H1 (cell line): ENCODE results near the gene OGFOD2. TPM values are rescaled to one million over a fixed set of nuclear protein-coding genes. Genes with fewer than 3 reads are reported as not detected.

Source experiments
- CTCF ChIA-PET: fragments of 300-600 bp; sonication (Branson Sonifier 250); formaldehyde crosslinking; loops from one replicate; lab custom pipeline; 2021; ENCODE audit not compliant: partially characterized antibody; lab: Charles Lee
- POLR2A ChIA-PET: fragments of 300-600 bp; sonication (Branson Sonifier 250); formaldehyde crosslinking; loops from one replicate; lab custom pipeline; 2021; ENCODE audit warnings: inconsistent platforms; ENCODE audit not compliant: partially characterized antibody; lab: Charles Lee
- DNase-seq, 2 experiments: peaks; one replicate each; pipeline versions ENCODE4 v3.0.0 to v3.0.0-alpha.2; 2010 to 2022; ENCODE audit warnings: low spot score in 2 of 2, low read depth in 1 of 2, mixed read lengths in 1 of 2
- FAIRE-seq: peaks from 2 replicates; lab custom pipeline; 2011; peaks lifted over from hg19 to GRCh38; lab: Jason Lieb, UNC
- H2AFZ ChIP-seq: 2 replicates; pipeline ENCODE4 v1.8.1; 2012; ENCODE audit warnings: low read length, inconsistent platforms
- H2AK5ac ChIP-seq: 2 replicates; pipeline ENCODE4 v1.6.1; 2013; ENCODE audit warnings: low read depth, low read length
- H2BK120ac ChIP-seq: replicated peaks from 2 replicates; pipeline ENCODE3; 2013; ENCODE audit warnings: low read depth, low read length, inconsistent platforms
- H2BK12ac ChIP-seq: 2 replicates; pipeline ENCODE4 v1.6.1; 2013; ENCODE audit warnings: low read depth, low read length
- H2BK15ac ChIP-seq: 2 replicates; pipeline ENCODE4 v1.6.1; 2013; ENCODE audit warnings: low read length
- H2BK20ac ChIP-seq: 2 replicates; pipeline ENCODE4 v1.6.1; 2013; ENCODE audit warnings: low read length
- H2BK5ac ChIP-seq: 2 replicates; pipeline ENCODE4 v1.6.1; 2013; ENCODE audit warnings: low read depth, low read length
- H3K14ac ChIP-seq: 2 replicates; pipeline ENCODE4 v1.6.1; 2013; ENCODE audit warnings: inconsistent platforms; ENCODE audit not compliant: insufficient read length
- H3K18ac ChIP-seq: 2 replicates; pipeline ENCODE4 v1.6.1; 2013; ENCODE audit warnings: low read length; ENCODE audit errors: extremely low read depth
- H3K23ac ChIP-seq: 2 replicates; pipeline ENCODE4 v1.6.1; 2013; ENCODE audit warnings: inconsistent platforms; ENCODE audit not compliant: insufficient read length
- H3K23me2 ChIP-seq: 2 replicates; pipeline ENCODE4 v1.6.1; 2013; ENCODE audit warnings: low read depth, low read length
- H3K27ac ChIP-seq: 2 replicates; pipeline ENCODE4 v1.6.1; 2011; ENCODE audit warnings: low read depth, low read length, inconsistent platforms
- H3K27me3 ChIP-seq, 4 experiments: replicated peaks in 1 of 4; 1 replicate in 1 of 4; 2 replicates in 3 of 4; pipeline versions ENCODE4 v1.6.1 to v1.8.1; 2011 to 2013; ENCODE audit warnings: low read length in 3 of 4, mild to moderate bottlenecking in 3 of 4, inconsistent platforms in 2 of 4, mixed read lengths in 2 of 4, moderate library complexity in 1 of 4; ENCODE audit not compliant: control insufficient read depth in 3 of 4, insufficient read depth in 3 of 4; ENCODE audit errors: extremely low read depth in 1 of 4
- H3K36me3 ChIP-seq, 4 experiments: 2 replicates each; pipeline versions ENCODE4 v1.6.1 to v1.8.1; 2011 to 2013; ENCODE audit warnings: mild to moderate bottlenecking in 4 of 4, low read length in 3 of 4, moderate library complexity in 2 of 4, control low read depth in 1 of 4, inconsistent platforms in 1 of 4; ENCODE audit not compliant: insufficient read depth in 4 of 4, control insufficient read depth in 2 of 4
- H3K4ac ChIP-seq: replicated peaks from 2 replicates; pipeline ENCODE3; 2013; ENCODE audit warnings: low read length, low read depth, mixed read lengths, inconsistent platforms; ENCODE audit not compliant: insufficient read length
- H3K4me1 ChIP-seq, 4 experiments: replicated peaks in 1 of 4; 1 replicate in 1 of 4; 2 replicates in 3 of 4; pipeline versions ENCODE4 v1.6.1 to v1.8.1; 2011 to 2013; ENCODE audit warnings: low read length in 3 of 4, inconsistent platforms in 2 of 4, mixed read lengths in 1 of 4; ENCODE audit not compliant: insufficient read depth in 4 of 4, control insufficient read depth in 3 of 4
- H3K4me2 ChIP-seq, 2 experiments: 2 replicates each; pipeline versions ENCODE4 v1.6.1 to v1.8.1; 2011 to 2013; ENCODE audit warnings: low read depth in 2 of 2, low read length in 2 of 2, control low read depth in 1 of 2, inconsistent platforms in 1 of 2, mild to moderate bottlenecking in 1 of 2; ENCODE audit not compliant: insufficient read depth in 1 of 2
- H3K4me3 ChIP-seq, 4 experiments: fragments of 200-600, 300-600 bp in 1 of 4; sonication (generic), shearing (Covaris generic), sonication (Bioruptor Twin) in 1 of 4; 2 replicates each; pipeline versions ENCODE4 v1.5.1 to v1.8.1; 2011 to 2016; ENCODE audit warnings: low read length in 4 of 4, low read depth in 3 of 4, control low read depth in 2 of 4, inconsistent platforms in 2 of 4, mild to moderate bottlenecking in 2 of 4, mixed read lengths in 1 of 4, moderate library complexity in 1 of 4; ENCODE audit not compliant: insufficient read depth in 2 of 4; ENCODE audit errors: extremely low read depth in 1 of 4
- H3K56ac ChIP-seq: replicated peaks from 2 replicates; pipeline ENCODE3; 2013; ENCODE audit warnings: low read depth, mild to moderate bottlenecking, mixed read lengths, low read length, inconsistent platforms; ENCODE audit not compliant: insufficient read length
- H3K79me1 ChIP-seq: 2 replicates; pipeline ENCODE4 v1.6.1; 2013; ENCODE audit warnings: low read depth, low read length, control low read depth
- H3K79me2 ChIP-seq, 2 experiments: 2 replicates each; pipeline versions ENCODE4 v1.6.1 to v1.8.1; 2012 to 2013; ENCODE audit warnings: low read length in 2 of 2, mild to moderate bottlenecking in 2 of 2, inconsistent platforms in 1 of 2; ENCODE audit not compliant: insufficient read depth in 2 of 2, control insufficient read depth in 1 of 2
- H3K9ac ChIP-seq, 4 experiments: replicated peaks in 1 of 4; 1 replicate in 1 of 4; 2 replicates in 3 of 4; pipeline versions ENCODE4 v1.6.1 to v1.8.1; 2011 to 2013; ENCODE audit warnings: low read depth in 3 of 4, low read length in 3 of 4, control low read depth in 2 of 4, mild to moderate bottlenecking in 2 of 4, moderate library complexity in 2 of 4, inconsistent platforms in 1 of 4; ENCODE audit errors: extremely low read depth in 1 of 4
- H3K9me3 ChIP-seq, 2 experiments: 2 replicates each; pipeline versions ENCODE4 v1.6.1 to v1.8.1; 2012 to 2013; ENCODE audit warnings: mild to moderate bottlenecking in 2 of 2, moderate library complexity in 2 of 2, control low read depth in 1 of 2, inconsistent platforms in 1 of 2, low read depth in 1 of 2, low read length in 1 of 2, mixed read lengths in 1 of 2; ENCODE audit not compliant: insufficient read depth in 2 of 2
- H4K20me1 ChIP-seq, 2 experiments: replicated peaks in 1 of 2; 2 replicates each; pipeline versions ENCODE3 to v1.8.1; 2011 to 2013; ENCODE audit warnings: inconsistent platforms in 2 of 2, low read length in 2 of 2, mild to moderate bottlenecking in 1 of 2; ENCODE audit not compliant: insufficient read depth in 2 of 2, control insufficient read depth in 1 of 2
- H4K5ac ChIP-seq: 2 replicates; pipeline ENCODE4 v1.6.1; 2013; ENCODE audit warnings: low read length, low read depth, mixed read lengths, inconsistent platforms; ENCODE audit not compliant: insufficient read length
- H4K8ac ChIP-seq: 2 replicates; pipeline ENCODE4 v1.8.0; 2013; ENCODE audit warnings: mild to moderate bottlenecking, moderate library complexity, low read length, inconsistent platforms; ENCODE audit not compliant: insufficient read depth; ENCODE audit errors: extremely low read depth
- H4K91ac ChIP-seq: replicated peaks from 2 replicates; pipeline ENCODE3; 2013; ENCODE audit warnings: low read length, mixed read lengths, inconsistent platforms; ENCODE audit not compliant: insufficient read length
- SIRT6 ChIP-seq: IDR thresholded peaks from one replicate; pipeline ENCODE4 v1.7.1; 2012; ENCODE audit warnings: low read length, inconsistent platforms
- SIX5 ChIP-seq: IDR thresholded peaks from 2 replicates; pipeline ENCODE4 v1.6.1; 2011; ENCODE audit warnings: mild to moderate bottlenecking, low read depth, low read length
- SP1 ChIP-seq: IDR thresholded peaks from 2 replicates; pipeline ENCODE4 v1.6.1; 2011; ENCODE audit warnings: low read depth, low read length
- TAF1 ChIP-seq: IDR thresholded peaks from 2 replicates; pipeline ENCODE4 v1.6.1; 2011; ENCODE audit warnings: mild to moderate bottlenecking, low read depth, low read length
- TAF7 ChIP-seq: optimal IDR thresholded peaks from 2 replicates; pipeline ENCODE3; 2011; ENCODE audit warnings: low read depth, mild to moderate bottlenecking, inconsistent platforms, low read length, moderate library complexity, borderline replicate concordance
- WGBS, 2 experiments: shearing (Covaris generic) in 1 of 2; methylation state at CpG; one replicate each; pipeline versions ENCODE4 v1.1.6 to v1.1.7; 2013 to 2015; ENCODE audit warnings: low lambda C conversion rate in 2 of 2, mixed read lengths in 2 of 2, inconsistent platforms in 1 of 2, low coverage in 1 of 2, missing lambda C conversion rate in 1 of 2; ENCODE audit not compliant: insufficient replicate concordance in 2 of 2, insufficient coverage in 1 of 2, insufficient read length in 1 of 2; ENCODE audit errors: extremely low coverage in 1 of 2, missing lambda C conversion rate in 1 of 2; 5-methylcytosine and 5-hydroxymethylcytosine counted together
- polyA plus RNA-seq, 7 experiments: library from polyadenylated mRNA; depleted of rRNA in 3 of 7; stranded (reverse) in 5 of 7; unstranded in 2 of 7; fragments of >200 nt in 5 of 7; fragments of 200-250 nt in 2 of 7; gene quantifications; 1 replicate in 5 of 7; 2 replicates in 1 of 7; 4 replicates in 1 of 7; pipeline versions ENCODE4 v1.2.1 to v1.2.3, GENCODE V29; 2011 to 2013; ENCODE audit warnings: missing spikeins in 2 of 7, mixed read lengths in 2 of 7
- total RNA-seq: library from RNA; stranded (reverse); fragmentation: NEBNext Ultra II Directional; extraction: Animal tissue kit (Norgen Biotek cat#: 25700); gene quantifications from 2 replicates; pipeline ENCODE4 v1.2.1, GENCODE V29; 2021
- TF ChIP-seq, protein P1 (sequence below), 3 experiments: IDR thresholded peaks; 1 replicate in 2 of 3; 2 replicates in 1 of 3; pipeline versions ENCODE4 v1.5.1 to v1.6.1; 2011; ENCODE audit warnings: low read length in 3 of 3, mild to moderate bottlenecking in 3 of 3, inconsistent platforms in 2 of 3, low read depth in 1 of 3, moderate library complexity in 1 of 3; ENCODE audit not compliant: insufficient read depth in 1 of 3; ENCODE audit errors: control extremely low read depth in 1 of 3
- TF ChIP-seq, protein P2 (sequence below): IDR thresholded peaks from 2 replicates; pipeline ENCODE4 v1.6.1; 2011; ENCODE audit warnings: low read length, improper control_type of control experiment
- TF ChIP-seq, protein P3 (sequence below): IDR thresholded peaks from 2 replicates; pipeline ENCODE4 v1.6.1; 2011; ENCODE audit warnings: low read depth, mild to moderate bottlenecking, low read length; ENCODE audit not compliant: insufficient read depth

OGFOD2 gene
- total and polyA plus RNA-seq, 2 of the 8 experiments (the other 6 are each of a cell fraction or from before 2014, with no cell fraction given) = 17.3 to 20.3 TPM

DNA sequence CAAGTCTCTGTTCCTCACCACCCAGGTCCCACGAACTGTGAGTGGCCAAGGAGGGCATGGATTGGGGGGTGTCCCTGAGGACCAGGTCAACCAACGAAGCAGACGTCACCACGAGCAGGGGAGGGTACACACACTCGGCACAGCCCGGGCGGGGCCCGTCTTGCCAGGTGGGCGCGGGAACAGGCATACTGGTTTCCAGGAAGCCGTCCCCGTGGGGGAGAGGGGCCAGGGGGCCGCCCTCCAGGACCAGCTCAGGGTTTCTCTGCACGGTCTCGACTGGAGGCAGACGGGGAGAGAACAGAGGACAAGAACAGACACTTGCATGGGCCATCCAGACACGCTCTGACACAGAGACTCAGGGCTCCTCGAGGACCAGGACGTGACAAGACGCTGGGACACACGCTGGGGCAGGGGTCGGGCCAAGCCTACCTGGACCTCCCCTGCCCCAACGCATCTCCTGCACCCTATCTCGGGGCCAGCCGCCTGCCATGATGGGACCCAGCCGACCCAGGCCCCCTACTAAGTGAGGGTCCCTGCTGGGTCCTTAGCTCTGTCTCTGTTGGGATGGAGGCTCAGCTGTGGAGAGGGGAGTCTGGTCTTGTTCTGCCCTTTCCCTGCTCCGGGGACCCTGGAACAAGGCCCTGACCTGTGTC, 16.7 kb downstream of the OGFOD2 start:
- H3K79me1 ChIP-seq = no peaks in the 10 kb centered on the region
- H2BK5ac ChIP-seq = no peak overlapping the region
- H2BK20ac ChIP-seq = 0 out of 2 replicates have a peak overlapping the region, but pooled peaks have one; percentile 32
- no peaks in the 10 kb centered on the region for H3K36me3 ChIP-seq
- FAIRE-seq = no peak
- no peak overlapping the region for H3K23ac ChIP-seq
- no peaks in the 10 kb centered on the region for H3K23me2 ChIP-seq
- POLR2A ChIA-PET = interaction anchor here (0.6 to 1.4 kb wide), 4 partner anchors 9 to 241 kb away, joined by 3 to 7 read pairs (median 6); partner anchors contain the start of gene MTRFR
- H4K91ac ChIP-seq = no peak overlapping the region
- H3K4me2 ChIP-seq = no peak overlapping the region
- H2AK5ac ChIP-seq = no peak overlapping the region
- no peak overlapping the region for H3K4me3 ChIP-seq
- H3K56ac ChIP-seq = no peak overlapping the region
- no peak overlapping the region for H3K14ac ChIP-seq
- no peaks in the 10 kb centered on the region for H3K79me2 ChIP-seq
- no peak overlapping the region for H2AFZ ChIP-seq
- no peak overlapping the region for H3K4ac ChIP-seq
- H2BK15ac ChIP-seq = no peak overlapping the region
- H4K5ac ChIP-seq = no peak overlapping the region
- H4K20me1 ChIP-seq = no peaks in the 10 kb centered on the region
- no peak for DNase-seq
- H2BK12ac ChIP-seq = no peak overlapping the region
- H3K27ac ChIP-seq = no peak overlapping the region
- H3K9me3 ChIP-seq = no peaks in the 10 kb centered on the region
- no peak overlapping the region for H2BK120ac ChIP-seq
- 78% methylated on average over 25 of the region's 27 CpGs; no CpG with 5 or more reads in 1 of the 2 experiments for WGBS, 2 experiments
- H3K4me1 ChIP-seq = no peaks in the 10 kb centered on the region; a peak in 2 of 7 replicates
- no peaks in the 10 kb centered on the region for H3K27me3 ChIP-seq
- H3K18ac ChIP-seq = no peak overlapping the region
- peak overlapping the region; percentile 57; the same call in 1 of the 2 replicates for H4K8ac ChIP-seq
- CTCF ChIA-PET = interaction anchor here (0.6 to 2.2 kb wide), 7 partner anchors 9 to 51 kb away, joined by 3 to 10 read pairs (median 3); no protein-coding TSS in a partner anchor
- H3K9ac ChIP-seq = no peak overlapping the region
- no peak for TF ChIP-seq SIX5
- TF ChIP-seq, protein P1, sequence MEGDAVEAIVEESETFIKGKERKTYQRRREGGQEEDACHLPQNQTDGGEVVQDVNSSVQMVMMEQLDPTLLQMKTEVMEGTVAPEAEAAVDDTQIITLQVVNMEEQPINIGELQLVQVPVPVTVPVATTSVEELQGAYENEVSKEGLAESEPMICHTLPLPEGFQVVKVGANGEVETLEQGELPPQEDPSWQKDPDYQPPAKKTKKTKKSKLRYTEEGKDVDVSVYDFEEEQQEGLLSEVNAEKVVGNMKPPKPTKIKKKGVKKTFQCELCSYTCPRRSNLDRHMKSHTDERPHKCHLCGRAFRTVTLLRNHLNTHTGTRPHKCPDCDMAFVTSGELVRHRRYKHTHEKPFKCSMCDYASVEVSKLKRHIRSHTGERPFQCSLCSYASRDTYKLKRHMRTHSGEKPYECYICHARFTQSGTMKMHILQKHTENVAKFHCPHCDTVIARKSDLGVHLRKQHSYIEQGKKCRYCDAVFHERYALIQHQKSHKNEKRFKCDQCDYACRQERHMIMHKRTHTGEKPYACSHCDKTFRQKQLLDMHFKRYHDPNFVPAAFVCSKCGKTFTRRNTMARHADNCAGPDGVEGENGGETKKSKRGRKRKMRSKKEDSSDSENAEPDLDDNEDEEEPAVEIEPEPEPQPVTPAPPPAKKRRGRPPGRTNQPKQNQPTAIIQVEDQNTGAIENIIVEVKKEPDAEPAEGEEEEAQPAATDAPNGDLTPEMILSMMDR (IDR thresholded peaks at IDR 0.05; ENCODE audit: control extremely low read depth in 1 of 3, insufficient read depth in 1 of 3, low read depth in 1 of 3, low read length in 3 of 3) = no peak
- TF ChIP-seq SP1 = no peak
- TF ChIP-seq SIRT6 = no peak
- no peak for TF ChIP-seq TAF7
- TF ChIP-seq TAF1 = no peak
- TF ChIP-seq, protein P2, sequence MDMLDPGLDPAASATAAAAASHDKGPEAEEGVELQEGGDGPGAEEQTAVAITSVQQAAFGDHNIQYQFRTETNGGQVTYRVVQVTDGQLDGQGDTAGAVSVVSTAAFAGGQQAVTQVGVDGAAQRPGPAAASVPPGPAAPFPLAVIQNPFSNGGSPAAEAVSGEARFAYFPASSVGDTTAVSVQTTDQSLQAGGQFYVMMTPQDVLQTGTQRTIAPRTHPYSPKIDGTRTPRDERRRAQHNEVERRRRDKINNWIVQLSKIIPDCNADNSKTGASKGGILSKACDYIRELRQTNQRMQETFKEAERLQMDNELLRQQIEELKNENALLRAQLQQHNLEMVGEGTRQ = no peak
- TF ChIP-seq, protein P3, sequence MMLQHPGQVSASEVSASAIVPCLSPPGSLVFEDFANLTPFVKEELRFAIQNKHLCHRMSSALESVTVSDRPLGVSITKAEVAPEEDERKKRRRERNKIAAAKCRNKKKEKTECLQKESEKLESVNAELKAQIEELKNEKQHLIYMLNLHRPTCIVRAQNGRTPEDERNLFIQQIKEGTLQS = no peak
